Suprapubic skin (tissue), 4 donors: ENCODE measurements around the gene CNNM4. TPM values are rescaled to one million over a fixed set of nuclear protein-coding genes. Genes with fewer than 3 reads are reported as not detected.
A peak's percentile ranks its signal among the peaks of the same experiment; 100 is the strongest.

Experiments
- DNase-seq, 2 donors: peaks; one replicate each; pipeline ENCODE4 v3.0.0-alpha.2; 2019; ENCODE audit warnings: low spot score in 2 of 2
- H3K27ac ChIP-seq: fragments of 200-600 bp; sonication (generic); one replicate; pipeline ENCODE4 v1.5.1; 2019
- H3K27me3 ChIP-seq: fragments of 200-600 bp; sonication (generic); one replicate; pipeline ENCODE4 v1.5.1; 2019
- H3K36me3 ChIP-seq: fragments of 200-600 bp; sonication (generic); one replicate; pipeline ENCODE4 v1.5.1; 2019
- H3K4me1 ChIP-seq: fragments of 200-600 bp; sonication (generic); one replicate; pipeline ENCODE4 v1.5.1; 2019
- H3K4me3 ChIP-seq: fragments of 200-600 bp; sonication (generic); one replicate; pipeline ENCODE4 v1.5.1; 2019; ENCODE audit warnings: mild to moderate bottlenecking
- H3K9me3 ChIP-seq: fragments of 200-600 bp; sonication (generic); one replicate; pipeline ENCODE4 v1.5.1; 2019
- EP300 ChIP-seq: sonication (generic); formaldehyde crosslinking; IDR thresholded peaks from one replicate; pipeline ENCODE4 v1.6.1; 2017; ENCODE audit warnings: antibody characterized with exemption
- POLR2A ChIP-seq, 2 donors: fragments of 450-650 bp; IDR thresholded peaks; one replicate each; pipeline ENCODE4 v1.6.1; 2017; ENCODE audit warnings: antibody characterized with exemption in 2 of 2, mild to moderate bottlenecking in 2 of 2, moderate library complexity in 2 of 2
- POLR2AphosphoS5 ChIP-seq, 3 donors: sonication (generic); formaldehyde crosslinking; IDR thresholded peaks; one replicate each; pipeline ENCODE4 v1.6.1; 2017; ENCODE audit warnings: antibody characterized with exemption in 3 of 3
- WGBS: methylation state at CpG from one replicate; pipeline ENCODE4 v1.1.5; 2018; 5-methylcytosine and 5-hydroxymethylcytosine counted together
- total RNA-seq, 4 donors: library from RNA; depleted of rRNA; stranded (reverse); fragments of >200 nt; gene quantifications; one replicate each; pipeline ENCODE4 v1.1.0, GENCODE V29; 2016
- TF ChIP-seq, protein P1 (sequence below), 2 donors: fragments of 200-600 bp in 1 of 2; fragments of 450-650 bp in 1 of 2; sonication (generic) in 1 of 2; IDR thresholded peaks; one replicate each; pipeline ENCODE4 v1.5.1; 2016 to 2019; ENCODE audit warnings: antibody characterized with exemption in 2 of 2, mild to moderate bottlenecking in 1 of 2, moderate library complexity in 1 of 2

The CNNM4 gene
- total RNA-seq, 4 donors from 2014 or later, result 14.9 to 18.9 (median 16.3) TPM

DNA sequence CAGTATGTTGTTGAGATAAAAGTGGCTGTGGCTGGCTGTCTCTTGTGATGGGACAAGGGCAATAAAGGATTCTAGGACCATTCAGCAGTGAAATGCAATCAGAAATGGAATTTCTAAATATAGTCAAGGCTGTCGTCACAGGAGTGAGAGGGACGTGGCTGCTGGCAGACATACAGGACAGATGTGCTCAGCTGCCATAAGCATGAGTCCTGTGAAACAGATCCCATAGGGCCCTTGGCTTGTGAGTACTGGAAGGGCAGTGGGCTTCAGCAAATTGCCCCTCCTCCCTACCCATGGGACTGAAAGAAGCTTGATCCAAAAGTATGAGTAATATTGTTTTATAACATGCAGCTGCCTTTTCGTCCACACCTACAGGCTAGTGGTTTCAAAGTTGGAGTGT, 51.2 kb downstream of the CNNM4 start:
- 22% methylated on average over 3 of the region's 3 CpGs for WGBS
- peaks cover 30% of the 10 kb centered on the region for H3K36me3 ChIP-seq
- no peaks in the 10 kb centered on the region for H3K9me3 ChIP-seq
- H3K4me1 ChIP-seq, result peaks cover 13% of the 10 kb centered on the region
- no peak for DNase-seq
- H3K27me3 ChIP-seq, result no peaks in the 10 kb centered on the region
- no peak overlapping the region for H3K4me3 ChIP-seq
- TF ChIP-seq, protein P1, sequence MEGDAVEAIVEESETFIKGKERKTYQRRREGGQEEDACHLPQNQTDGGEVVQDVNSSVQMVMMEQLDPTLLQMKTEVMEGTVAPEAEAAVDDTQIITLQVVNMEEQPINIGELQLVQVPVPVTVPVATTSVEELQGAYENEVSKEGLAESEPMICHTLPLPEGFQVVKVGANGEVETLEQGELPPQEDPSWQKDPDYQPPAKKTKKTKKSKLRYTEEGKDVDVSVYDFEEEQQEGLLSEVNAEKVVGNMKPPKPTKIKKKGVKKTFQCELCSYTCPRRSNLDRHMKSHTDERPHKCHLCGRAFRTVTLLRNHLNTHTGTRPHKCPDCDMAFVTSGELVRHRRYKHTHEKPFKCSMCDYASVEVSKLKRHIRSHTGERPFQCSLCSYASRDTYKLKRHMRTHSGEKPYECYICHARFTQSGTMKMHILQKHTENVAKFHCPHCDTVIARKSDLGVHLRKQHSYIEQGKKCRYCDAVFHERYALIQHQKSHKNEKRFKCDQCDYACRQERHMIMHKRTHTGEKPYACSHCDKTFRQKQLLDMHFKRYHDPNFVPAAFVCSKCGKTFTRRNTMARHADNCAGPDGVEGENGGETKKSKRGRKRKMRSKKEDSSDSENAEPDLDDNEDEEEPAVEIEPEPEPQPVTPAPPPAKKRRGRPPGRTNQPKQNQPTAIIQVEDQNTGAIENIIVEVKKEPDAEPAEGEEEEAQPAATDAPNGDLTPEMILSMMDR (IDR thresholded peaks at IDR 0.05), result no peak
- TF ChIP-seq POLR2A (IDR thresholded peaks at IDR 0.05) (no peak), EP300 (no peak), POLR2AphosphoS5 (IDR thresholded peaks at IDR 0.05) (no peak)
- H3K27ac ChIP-seq, result no peak overlapping the region

DNA sequence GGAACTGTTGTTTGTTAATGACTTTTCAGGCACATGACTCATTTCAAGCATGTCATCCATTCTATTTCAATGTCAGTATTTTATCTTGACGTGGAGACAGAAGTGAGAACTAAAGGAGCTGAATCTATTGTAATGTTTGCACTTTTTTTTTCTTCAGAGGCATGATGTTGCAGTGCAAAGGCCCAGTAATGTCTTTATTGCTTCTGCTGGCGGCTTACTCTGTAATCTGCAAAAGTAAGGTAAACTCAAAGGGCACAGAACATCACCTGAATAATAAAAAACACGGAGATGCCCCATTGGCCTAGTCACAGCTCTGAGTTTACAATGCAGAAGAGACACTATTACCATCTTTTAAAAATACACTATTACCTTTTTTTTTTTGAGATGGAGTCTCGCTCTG, 53.0 kb downstream of the CNNM4 start:
- Histone ChIP-seq H3K27me3 (no peaks in the 10 kb centered on the region), H3K4me1 (peaks cover 29% of the 10 kb centered on the region), H3K36me3 (peaks cover 26% of the 10 kb centered on the region), H3K9me3 (no peaks in the 10 kb centered on the region), H3K4me3 (no peak overlapping the region), H3K27ac (no peak overlapping the region)
- no peak for DNase-seq
- WGBS, result 94% methylated on average over 4 of the region's 4 CpGs
- TF ChIP-seq EP300, result no peak
- TF ChIP-seq, protein P1 (IDR thresholded peaks at IDR 0.05), result no peak
- TF ChIP-seq POLR2AphosphoS5 (IDR thresholded peaks at IDR 0.05), result no peak
- no peak for TF ChIP-seq POLR2A (IDR thresholded peaks at IDR 0.05)

DNA sequence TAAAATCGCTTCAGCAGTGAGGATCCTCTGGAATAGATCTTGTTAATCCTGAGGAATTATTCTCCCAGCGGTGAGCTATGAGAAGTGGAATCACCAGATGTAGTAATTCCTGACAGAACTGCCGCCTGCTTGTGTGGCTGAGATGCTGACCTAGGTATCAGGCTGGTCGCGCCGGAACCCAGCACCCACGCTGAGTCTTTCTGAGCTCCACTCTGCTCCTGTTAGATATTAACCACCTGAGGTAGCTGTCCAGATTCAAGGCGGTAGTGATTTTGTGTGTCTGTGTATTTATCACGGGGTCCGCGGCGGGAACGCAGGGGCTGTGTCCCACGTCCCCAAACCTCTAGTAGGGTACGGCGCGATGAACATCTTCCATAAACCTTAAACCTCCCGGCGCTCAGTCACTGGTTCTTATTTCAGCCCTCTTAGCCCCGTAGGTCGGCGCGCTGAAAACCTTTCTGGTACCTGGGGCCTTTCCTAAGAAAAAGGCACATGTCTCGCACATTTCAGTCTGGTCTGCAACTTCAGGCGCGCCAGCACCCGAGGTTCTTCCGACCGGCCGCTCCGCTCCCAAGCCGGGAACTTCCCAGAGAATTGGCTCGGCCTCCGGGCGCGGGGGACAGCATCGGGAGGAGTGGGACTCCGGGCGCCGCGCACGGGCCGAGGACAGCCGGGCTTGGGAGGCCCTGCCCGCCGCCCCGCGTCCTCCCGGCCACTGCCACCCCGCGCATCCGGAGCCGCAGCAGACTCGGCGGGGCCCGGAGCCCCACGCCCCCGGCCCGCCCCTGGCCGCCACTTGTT, 54.8 kb downstream of the CNNM4 start:
- no peak for DNase-seq
- peaks cover 10% of the 10 kb centered on the region for H3K36me3 ChIP-seq
- H3K9me3 ChIP-seq, result no peaks in the 10 kb centered on the region
- no peaks in the 10 kb centered on the region for H3K27me3 ChIP-seq
- peak overlapping the region; percentile 87 for H3K27ac ChIP-seq
- H3K4me3 ChIP-seq, result peak overlapping the region; percentile 92
- peak in 1 of 2 donors; percentile 21 for TF ChIP-seq POLR2A (IDR thresholded peaks at IDR 0.05)
- TF ChIP-seq, protein P1 (IDR thresholded peaks at IDR 0.05), result no peak
- WGBS, result 1% methylated on average over 32 of the region's 60 CpGs
- H3K4me1 ChIP-seq, result peaks cover 38% of the 10 kb centered on the region

- Histone ChIP-seq H3K4me1 (peaks cover 38% of the 10 kb centered on the region), H3K36me3 (peaks cover 6% of the 10 kb centered on the region), H3K4me3 (peak within 1 kb of the TSS; percentile 92), H3K27ac (peak within 1 kb of the TSS; percentile 87), H3K27me3 (no peaks in the 10 kb centered on the region), H3K9me3 (no peaks in the 10 kb centered on the region)
- peak; percentile 98 to 99 for DNase-seq
- 0% methylated on average over 23 of the region's 103 CpGs for WGBS
- TF ChIP-seq, protein P1 (IDR thresholded peaks at IDR 0.05), result peak; percentile 34 to 87
- TF ChIP-seq POLR2AphosphoS5 (IDR thresholded peaks at IDR 0.05) (peak in 1 of 3 donors; percentile 44), EP300 (no peak), POLR2A (IDR thresholded peaks at IDR 0.05) (peak in 1 of 2 donors; percentile 3)
Observed at GRCh38 chr2:96816127-96816835, 55.6 kb downstream of the CNNM4 start, which contains the start of gene CNNM3. Gene CNNM3 (plus strand): TSS chr2:96816268. CDS start chr2:96816278, 10 bp downstream.
